H9 (cell line): Measurements from ENCODE around the gene LSMEM2. TPM values are rescaled to one million over a fixed set of nuclear protein-coding genes. Genes with fewer than 3 reads are reported as not detected.

Experiments used
- DNase-seq: peaks from one replicate; pipeline ENCODE4 v3.0.0-alpha.2; 2017
- H2AFZ ChIP-seq: one replicate; pipeline ENCODE4 v1.6.1; 2013; ENCODE audit warnings: mild to moderate bottlenecking, low read length, control low read depth, moderate library complexity
- H2AK5ac ChIP-seq: 2 replicates; pipeline ENCODE4 v1.6.1; 2013; ENCODE audit warnings: low read length, control low read depth, mixed read lengths; ENCODE audit not compliant: insufficient read length
- H2BK120ac ChIP-seq: one replicate; pipeline ENCODE4 v1.6.1; 2013; ENCODE audit warnings: low read depth, mild to moderate bottlenecking, low read length, control low read depth, inconsistent platforms; ENCODE audit not compliant: poor library complexity, severe bottlenecking
- H2BK12ac ChIP-seq: 2 replicates; pipeline ENCODE4 v1.6.1; 2013; ENCODE audit warnings: low read length, control low read depth, mixed read lengths, low read depth; ENCODE audit not compliant: insufficient read length
- H2BK15ac ChIP-seq: 2 replicates; pipeline ENCODE4 v1.6.1; 2013; ENCODE audit warnings: low read depth, low read length, control low read depth
- H2BK20ac ChIP-seq: one replicate; pipeline ENCODE4 v1.6.1; 2013; ENCODE audit warnings: low read depth, mild to moderate bottlenecking, low read length, control low read depth, inconsistent platforms; ENCODE audit not compliant: poor library complexity, severe bottlenecking
- H2BK5ac ChIP-seq: 2 replicates; pipeline ENCODE4 v1.6.1; 2013; ENCODE audit warnings: low read length, control low read depth, mixed read lengths; ENCODE audit not compliant: insufficient read length
- H3K14ac ChIP-seq: 2 replicates; pipeline ENCODE4 v1.6.1; 2013; ENCODE audit warnings: low read length, control low read depth; ENCODE audit not compliant: insufficient read depth
- H3K18ac ChIP-seq: 2 replicates; pipeline ENCODE4 v1.6.1; 2013; ENCODE audit warnings: low read depth, mild to moderate bottlenecking, mixed read lengths, low read length, control low read depth; ENCODE audit not compliant: insufficient read length
- H3K23ac ChIP-seq: 2 replicates; pipeline ENCODE4 v1.6.1; 2013; ENCODE audit warnings: low read length, control low read depth, mixed read lengths, low read depth; ENCODE audit not compliant: insufficient read length
- H3K23me2 ChIP-seq: 2 replicates; pipeline ENCODE4 v1.6.1; 2013; ENCODE audit warnings: low read depth, mild to moderate bottlenecking, mixed read lengths, low read length, control low read depth; ENCODE audit not compliant: insufficient read length, poor library complexity, severe bottlenecking
- H3K27ac ChIP-seq: 2 replicates; pipeline ENCODE4 v1.5.1; 2013; ENCODE audit warnings: low read length, control low read depth, mixed read lengths, low read depth; ENCODE audit not compliant: insufficient read length
- H3K27me3 ChIP-seq: 2 replicates; pipeline ENCODE4 v1.6.1; 2013; ENCODE audit warnings: low read length, control low read depth, inconsistent platforms; ENCODE audit not compliant: insufficient read depth
- H3K4ac ChIP-seq: 2 replicates; pipeline ENCODE4 v1.6.1; 2013; ENCODE audit warnings: low read depth, mild to moderate bottlenecking, control low read depth, inconsistent platforms, low read length, moderate library complexity
- H3K4me1 ChIP-seq: 2 replicates; pipeline ENCODE4 v1.6.1; 2013; ENCODE audit warnings: low read length, control low read depth, inconsistent platforms; ENCODE audit not compliant: insufficient read depth
- H3K4me2 ChIP-seq: 2 replicates; pipeline ENCODE4 v1.6.1; 2013; ENCODE audit warnings: low read length, control low read depth, mixed read lengths; ENCODE audit not compliant: insufficient read length, insufficient read depth
- H3K56ac ChIP-seq: 2 replicates; pipeline ENCODE4 v1.6.1; 2013; ENCODE audit warnings: low read depth, mild to moderate bottlenecking, mixed read lengths, low read length, control low read depth; ENCODE audit not compliant: insufficient read length
- H3K79me1 ChIP-seq: 2 replicates; pipeline ENCODE4 v1.6.1; 2013; ENCODE audit warnings: low read depth, mild to moderate bottlenecking, moderate library complexity, low read length, control low read depth, inconsistent platforms; ENCODE audit not compliant: insufficient read depth, poor library complexity, severe bottlenecking
- H3K79me2 ChIP-seq: 2 replicates; pipeline ENCODE4 v1.6.1; 2013; ENCODE audit warnings: low read length, control low read depth, inconsistent platforms; ENCODE audit not compliant: insufficient read depth
- H3K9ac ChIP-seq: 2 replicates; pipeline ENCODE4 v1.6.1; 2013; ENCODE audit warnings: low read length, control low read depth, mixed read lengths; ENCODE audit not compliant: insufficient read length; ENCODE audit errors: extremely low read depth
- H3K9me3 ChIP-seq: one replicate; pipeline ENCODE4 v1.6.1; 2013; ENCODE audit warnings: low read depth, low read length, inconsistent platforms; ENCODE audit not compliant: control insufficient read depth
- H3T11ph ChIP-seq: one replicate; pipeline ENCODE4 v1.6.1; 2013; ENCODE audit warnings: mild to moderate bottlenecking, low read length, control low read depth, inconsistent platforms
- H4K20me1 ChIP-seq: one replicate; pipeline ENCODE4 v1.6.1; 2013; ENCODE audit not compliant: control insufficient read depth, insufficient read length, insufficient read depth
- H4K5ac ChIP-seq: 2 replicates; pipeline ENCODE4 v1.6.1; 2013; ENCODE audit warnings: low read depth, mild to moderate bottlenecking, mixed read lengths, low read length, control low read depth; ENCODE audit not compliant: insufficient read length
- H4K8ac ChIP-seq: replicated peaks from 2 replicates; pipeline ENCODE4 v1.6.1; 2013; ENCODE audit warnings: low read length, control low read depth, mixed read lengths, low read depth; ENCODE audit not compliant: insufficient read length
- H4K91ac ChIP-seq: 2 replicates; pipeline ENCODE4 v1.6.1; 2013; ENCODE audit warnings: low read depth, mild to moderate bottlenecking, moderate library complexity, mixed read lengths, low read length, control low read depth; ENCODE audit not compliant: insufficient read length
- H3K27ac Mint-ChIP-seq, 3 experiments: 2 replicates in 2 of 3; 3 replicates in 1 of 3; pipeline ENCODE4 v1.8.0; 2020 to 2021; ENCODE audit warnings: mixed read lengths in 3 of 3, mild to moderate bottlenecking in 1 of 3, moderate library complexity in 1 of 3
- H3K27me3 Mint-ChIP-seq: 2 replicates; pipeline ENCODE4 v1.8.0; 2021; ENCODE audit warnings: low read depth, mild to moderate bottlenecking, moderate library complexity, mixed read lengths
- H3K36me3 Mint-ChIP-seq, 3 experiments: 2 replicates in 2 of 3; 3 replicates in 1 of 3; pipeline ENCODE4 v1.8.0; 2020 to 2021; ENCODE audit warnings: low read depth in 3 of 3, mixed read lengths in 3 of 3; ENCODE audit not compliant: insufficient read depth in 1 of 3
- H3K4me1 Mint-ChIP-seq, 2 experiments: 2 replicates each; pipeline ENCODE4 v1.8.0; 2020; ENCODE audit warnings: mixed read lengths in 2 of 2
- H3K4me3 Mint-ChIP-seq, 2 experiments: 2 replicates in 1 of 2; 3 replicates in 1 of 2; pipeline ENCODE4 v1.8.0; 2020 to 2021; ENCODE audit warnings: mild to moderate bottlenecking in 2 of 2, mixed read lengths in 2 of 2, moderate library complexity in 1 of 2
- H3K9me3 Mint-ChIP-seq, 2 experiments: 2 replicates in 1 of 2; 3 replicates in 1 of 2; pipeline ENCODE4 v1.8.0; 2020; ENCODE audit warnings: mild to moderate bottlenecking in 2 of 2, mixed read lengths in 2 of 2, moderate library complexity in 1 of 2
- WGBS: extraction: QIAGEN DNeasy Blood & Tissue Kit; methylation state at CpG from one replicate; pipeline ENCODE4 v1.1.7; 2013; ENCODE audit warnings: missing lambda C conversion rate, low lambda C conversion rate, mixed read lengths; ENCODE audit not compliant: insufficient read length; ENCODE audit errors: extremely low coverage; 5-methylcytosine and 5-hydroxymethylcytosine counted together
- total RNA-seq: library from RNA; stranded (reverse); gene quantifications from 2 replicates; pipeline ENCODE4 v1.2.1, GENCODE V29; 2021
- TF ChIP-seq, protein P1 (sequence below): fragments of 200-600 bp; sonication (generic); conservative IDR thresholded peaks from 3 replicates; pipeline ENCODE4 v1.8.0; 2021; ENCODE audit warnings: antibody characterized with exemption, mild to moderate bottlenecking

The LSMEM2 gene
- total RNA-seq, 1 experiment from 2014 or later = 0.50 TPM

DNA sequence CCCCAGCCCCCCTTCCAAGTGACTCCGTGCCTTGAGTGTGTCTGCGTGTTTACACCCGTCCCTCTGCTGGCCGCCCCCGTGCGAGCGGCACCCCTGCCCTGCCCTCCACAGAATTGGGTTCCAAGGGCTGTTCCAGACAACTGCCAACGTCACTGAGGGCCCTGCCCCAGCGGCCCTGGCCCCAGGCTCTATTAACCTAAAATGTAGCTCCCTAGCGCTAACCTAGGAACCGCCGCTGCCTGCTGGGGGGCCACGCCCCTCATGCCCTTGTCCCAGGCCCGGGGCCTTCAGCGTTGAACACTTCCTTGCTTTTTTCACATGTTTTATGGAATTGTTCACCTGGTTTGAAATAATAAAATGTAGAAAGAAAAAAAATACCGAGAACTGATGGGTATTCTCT is 19.9 kb upstream of the LSMEM2 start:
- H2BK20ac ChIP-seq = no peak overlapping the region
- no peaks in the 10 kb centered on the region for H3K9me3 ChIP-seq
- no peak overlapping the region for H3K4me2 ChIP-seq
- H2AK5ac ChIP-seq = no peak overlapping the region
- H3K23ac ChIP-seq = no peak overlapping the region
- H4K8ac ChIP-seq = no peak overlapping the region
- H4K91ac ChIP-seq = no peak overlapping the region
- H2BK5ac ChIP-seq = no peak overlapping the region
- no peak overlapping the region for H2BK15ac ChIP-seq
- no peak overlapping the region for H3K27ac ChIP-seq
- peak overlapping the region in 1 of 3 experiments; percentile 73; a peak in 2 of 7 replicates for H3K27ac Mint-ChIP-seq
- H3K23me2 ChIP-seq = no peaks in the 10 kb centered on the region
- H2BK120ac ChIP-seq = no peak overlapping the region
- H2BK12ac ChIP-seq = no peak overlapping the region
- H3K56ac ChIP-seq = no peak overlapping the region
- TF ChIP-seq, protein P1, sequence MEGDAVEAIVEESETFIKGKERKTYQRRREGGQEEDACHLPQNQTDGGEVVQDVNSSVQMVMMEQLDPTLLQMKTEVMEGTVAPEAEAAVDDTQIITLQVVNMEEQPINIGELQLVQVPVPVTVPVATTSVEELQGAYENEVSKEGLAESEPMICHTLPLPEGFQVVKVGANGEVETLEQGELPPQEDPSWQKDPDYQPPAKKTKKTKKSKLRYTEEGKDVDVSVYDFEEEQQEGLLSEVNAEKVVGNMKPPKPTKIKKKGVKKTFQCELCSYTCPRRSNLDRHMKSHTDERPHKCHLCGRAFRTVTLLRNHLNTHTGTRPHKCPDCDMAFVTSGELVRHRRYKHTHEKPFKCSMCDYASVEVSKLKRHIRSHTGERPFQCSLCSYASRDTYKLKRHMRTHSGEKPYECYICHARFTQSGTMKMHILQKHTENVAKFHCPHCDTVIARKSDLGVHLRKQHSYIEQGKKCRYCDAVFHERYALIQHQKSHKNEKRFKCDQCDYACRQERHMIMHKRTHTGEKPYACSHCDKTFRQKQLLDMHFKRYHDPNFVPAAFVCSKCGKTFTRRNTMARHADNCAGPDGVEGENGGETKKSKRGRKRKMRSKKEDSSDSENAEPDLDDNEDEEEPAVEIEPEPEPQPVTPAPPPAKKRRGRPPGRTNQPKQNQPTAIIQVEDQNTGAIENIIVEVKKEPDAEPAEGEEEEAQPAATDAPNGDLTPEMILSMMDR = peak; percentile 27; the same call in 1 of the 3 replicates
- no peak overlapping the region for H2AFZ ChIP-seq
- H3K4me1 Mint-ChIP-seq = peaks cover 21 to 46% of the 10 kb centered on the region in 2 experiments
- no peaks in the 10 kb centered on the region for H3K27me3 ChIP-seq
- H3K4ac ChIP-seq = no peak overlapping the region
- H3K14ac ChIP-seq = no peak overlapping the region
- WGBS = no CpG with 5 or more reads among the region's 16 CpGs
- H3K4me1 ChIP-seq = peaks cover under 1% of the 10 kb centered on the region; the same call in 1 of the 2 replicates
- H4K5ac ChIP-seq = no peak overlapping the region
- no peak overlapping the region for H3K4me3 Mint-ChIP-seq
- H3K18ac ChIP-seq = no peak overlapping the region
- H3K79me2 ChIP-seq = no peaks in the 10 kb centered on the region
- H4K20me1 ChIP-seq = peaks cover 2% of the 10 kb centered on the region
- H3K27me3 Mint-ChIP-seq = peaks cover 1% of the 10 kb centered on the region; the same call in 1 of the 2 replicates
- H3K79me1 ChIP-seq = no peaks in the 10 kb centered on the region
- peaks cover 14 to 38% (median 29%) of the 10 kb centered on the region in 3 experiments; a peak in 6 of 7 replicates for H3K36me3 Mint-ChIP-seq
- no peak overlapping the region for H3T11ph ChIP-seq
- H3K9ac ChIP-seq = no peak overlapping the region
- DNase-seq = no peak
- H3K9me3 Mint-ChIP-seq = no peaks in the 10 kb centered on the region
